Right cardiac atrium (tissue), 5 donors: ENCODE data around the gene ARHGDIG. TPM values are rescaled to one million over a fixed set of nuclear protein-coding genes. Genes with fewer than 3 reads are reported as not detected.

Experiments
- ATAC-seq, 2 donors: fragments of 200-7000 bp; cut with Tn5 transposase; one replicate each; pipeline versions ENCODE4 v1.8.0 to v1.9.1; 2020; ENCODE audit warnings: moderate library complexity in 2 of 2, mild to moderate bottlenecking in 1 of 2
- DNase-seq, 3 donors: peaks; one replicate each; pipeline ENCODE4 v3.0.0-alpha.2; 2020
- H3K27ac ChIP-seq: one replicate; pipeline ENCODE4 v1.5.1; 2013; ENCODE audit warnings: mild to moderate bottlenecking, low read length, control low read depth, moderate library complexity
- H3K27me3 ChIP-seq: one replicate; pipeline ENCODE4 v1.6.1; 2013; ENCODE audit not compliant: control insufficient read depth, insufficient read depth
- H3K4me1 ChIP-seq: one replicate; pipeline ENCODE4 v1.6.1; 2013; ENCODE audit warnings: low read length; ENCODE audit not compliant: control insufficient read depth, insufficient read depth
- H3K4me3 ChIP-seq: one replicate; pipeline ENCODE4 v1.5.1; 2013; ENCODE audit warnings: low read length, control low read depth
- H3K9me3 ChIP-seq: one replicate; pipeline ENCODE4 v1.6.1; 2013; ENCODE audit warnings: low read length; ENCODE audit not compliant: control insufficient read depth
- WGBS: extraction: QIAGEN DNeasy Blood & Tissue Kit; methylation state at CpG from one replicate; pipeline ENCODE4 v1.1.7; 2013; 5-methylcytosine and 5-hydroxymethylcytosine counted together
- intact Hi-C, 4 donors: fragments of 100-400 bp; cut with DNase I; formaldehyde crosslinking; loops; one replicate each; pipeline versions ENCODE4 v1.11.0 to v1.14.0; 2022 to 2023
- polyA plus RNA-seq: library from polyadenylated mRNA; stranded (reverse); fragments of 200-250 nt; gene quantifications from one replicate; pipeline ENCODE4 v1.2.3, GENCODE V29; 2013
- total RNA-seq, 4 donors: library from RNA; stranded (reverse); fragmentation: NEBNext Ultra II Directional; extraction: Animal tissue kit (Norgen Biotek cat#: 25700); gene quantifications; one replicate each; pipeline ENCODE4 v1.2.1, GENCODE V29; 2021
- donor health status: healthy with polysubstance abuse.
- donor health status: DM: no; HTN: yes; CAD: no.
- donor health status: DM: no; HTN: no; CAD: no.
- donor health status: DM: no; HTN: yes; CAD: no; lungs with severe emphysema.
- donor health status: DM: yes; HTN: yes; CAD: no.

Gene ARHGDIG
- total and polyA plus RNA-seq, 5 donors, result 3.5 to 11.3 (median 5.4) TPM

DNA sequence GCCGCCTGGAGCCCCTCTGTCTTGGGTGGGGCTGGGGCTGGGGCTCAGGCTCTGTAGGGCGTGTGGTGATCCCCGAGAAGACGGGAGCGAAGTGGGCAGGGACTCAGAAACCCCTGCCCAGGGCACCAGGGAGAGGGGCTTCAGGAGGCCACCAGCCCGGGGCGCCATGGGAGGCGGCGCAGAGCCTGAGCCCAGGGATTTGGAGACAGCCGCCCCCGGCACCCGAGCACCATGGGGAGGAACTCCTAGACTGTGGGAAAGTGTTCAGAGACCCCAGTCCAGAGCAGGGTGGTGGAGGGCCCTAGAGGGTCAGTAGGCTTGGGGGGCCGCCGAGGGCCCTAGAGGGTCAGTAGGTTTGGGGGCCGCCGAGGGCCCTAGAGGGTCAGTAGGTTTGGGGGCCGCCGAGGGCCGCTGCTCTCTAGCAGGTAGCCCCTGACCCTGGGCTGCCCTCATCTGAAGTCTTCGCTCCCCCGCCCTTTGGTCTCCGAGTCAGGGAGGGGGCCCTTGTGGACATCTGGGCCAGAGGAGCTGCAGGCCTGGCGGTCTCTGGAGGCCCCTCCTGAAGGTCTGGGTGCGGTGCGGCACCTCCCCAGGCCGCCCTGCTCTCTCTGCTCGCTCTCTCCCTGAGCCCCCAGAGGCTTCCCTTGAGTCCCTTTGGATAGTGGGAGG lies 734 bp downstream of the ARHGDIG start:
- ATAC-seq, result no peak
- Histone ChIP-seq H3K27ac (no peak overlapping the region), H3K9me3 (no peaks in the 10 kb centered on the region)

DNA sequence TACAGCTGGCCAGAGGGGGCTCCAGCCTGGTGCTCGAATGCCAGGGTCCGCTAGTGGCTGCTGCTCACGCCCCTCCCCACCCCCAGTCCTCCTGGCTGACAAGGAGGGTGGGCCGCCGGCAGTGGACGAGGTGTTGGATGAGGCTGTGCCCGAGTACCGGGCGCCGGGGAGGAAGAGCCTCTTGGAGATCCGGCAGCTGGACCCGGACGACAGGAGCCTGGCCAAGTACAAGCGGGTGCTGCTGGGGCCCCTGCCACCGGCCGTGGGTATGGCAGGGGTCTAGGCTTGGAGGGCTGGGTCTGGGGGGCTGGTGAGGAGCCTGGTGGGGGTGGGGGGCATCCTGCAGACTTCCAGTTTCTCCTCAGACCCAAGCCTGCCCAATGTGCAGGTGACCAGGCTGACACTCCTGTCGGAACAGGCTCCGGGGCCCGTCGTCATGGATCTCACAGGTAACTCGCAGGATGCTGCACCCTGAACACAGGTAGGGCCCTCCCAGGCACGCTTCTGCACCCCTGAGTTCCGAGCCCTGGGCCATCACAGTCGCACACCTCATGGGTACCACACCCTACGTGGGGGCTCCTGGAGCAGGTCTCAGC lies 1.4 kb downstream of the ARHGDIG start:
- intact Hi-C loops, result no loop called here
- Histone ChIP-seq H3K9me3 (no peaks in the 10 kb centered on the region), H3K4me1 (no peaks in the 10 kb centered on the region), H3K27ac (no peak overlapping the region), H3K4me3 (no peak overlapping the region), H3K27me3 (no peaks in the 10 kb centered on the region)
- ATAC-seq (no peak), DNase-seq (no peak)
- 54% methylated on average over 25 of the region's 25 CpGs for WGBS

More for the DNA sequence above, 734 bp downstream of the ARHGDIG start:
- WGBS, result 46% methylated on average over 27 of the region's 27 CpGs
- Histone ChIP-seq H3K4me3 (peak overlapping the region; percentile 57), H3K4me1 (peaks cover 3% of the 10 kb centered on the region), H3K27me3 (no peaks in the 10 kb centered on the region)
- no peak for DNase-seq
- intact Hi-C loops, result no loop called here

DNA sequence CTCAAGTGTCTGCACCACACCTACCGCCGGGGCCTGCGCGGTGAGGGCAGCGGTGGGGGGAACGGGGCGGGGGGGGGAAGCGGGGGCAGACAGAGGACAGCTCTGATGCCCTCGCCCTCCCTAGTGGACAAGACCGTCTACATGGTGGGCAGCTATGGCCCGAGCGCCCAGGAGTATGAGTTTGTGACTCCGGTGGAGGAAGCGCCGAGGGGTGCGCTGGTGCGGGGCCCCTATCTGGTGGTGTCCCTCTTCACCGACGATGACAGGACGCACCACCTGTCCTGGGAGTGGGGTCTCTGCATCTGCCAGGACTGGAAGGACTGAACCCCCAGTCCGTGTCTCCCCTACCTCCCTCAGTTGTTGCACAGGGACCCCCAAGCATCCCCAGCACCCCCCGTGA lies 2.1 kb downstream of the ARHGDIG start:
- Histone ChIP-seq H3K27me3 (no peaks in the 10 kb centered on the region), H3K27ac (no peak overlapping the region), H3K9me3 (no peaks in the 10 kb centered on the region), H3K4me3 (no peak overlapping the region), H3K4me1 (no peaks in the 10 kb centered on the region)
- no peak for DNase-seq
- ATAC-seq, result no peak
- intact Hi-C loops, result no loop called here
- 85% methylated on average over 22 of the region's 22 CpGs for WGBS

DNA sequence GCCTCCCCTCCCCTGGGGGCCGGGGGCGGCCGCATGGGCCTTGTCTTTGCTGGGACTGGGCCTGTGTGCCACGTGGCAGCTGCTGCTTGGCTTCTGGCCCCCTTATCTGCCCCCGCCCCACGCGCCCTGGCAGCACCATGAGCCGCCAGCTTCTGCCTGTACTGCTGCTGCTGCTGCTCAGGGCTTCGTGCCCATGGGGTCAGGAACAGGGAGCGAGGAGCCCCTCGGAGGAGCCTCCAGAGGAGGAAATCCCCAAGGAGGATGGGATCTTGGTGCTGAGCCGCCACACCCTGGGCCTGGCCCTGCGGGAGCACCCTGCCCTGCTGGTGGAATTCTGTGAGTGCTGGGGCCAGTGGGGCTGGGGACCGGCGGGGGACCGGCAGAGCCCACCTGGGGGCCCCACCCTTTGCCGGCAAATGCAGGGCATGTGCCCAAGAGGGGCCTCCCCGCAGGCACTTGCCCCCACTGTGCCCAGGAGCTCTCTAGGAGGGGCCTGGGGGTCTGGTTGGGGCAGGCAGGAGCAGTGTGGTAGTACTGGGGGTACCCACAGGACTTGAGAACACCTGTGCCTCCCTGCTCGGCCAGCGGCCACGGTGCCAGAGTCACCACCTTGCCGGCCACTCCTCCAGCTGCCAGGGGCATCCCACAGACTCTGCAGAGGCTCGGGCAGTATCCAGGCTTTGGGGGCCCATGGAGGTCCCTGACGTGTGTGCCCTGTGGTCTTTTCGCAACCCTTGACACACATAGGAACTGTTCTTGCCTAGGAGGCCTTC lies 2.8 kb downstream of the ARHGDIG start, which contains the start of gene PDIA2:
Gene PDIA2, plus strand, starts transcription at position 132 of the 773 bp plus-strand sequence. Its CDS starts 6 bp downstream, at position 138.
- no peaks in the 10 kb centered on the region for H3K4me1 ChIP-seq
- ATAC-seq, result no peak
- H3K27ac ChIP-seq, result no peak within 1 kb of the TSS
- no peak for DNase-seq
- H3K4me3 ChIP-seq, result no peak within 1 kb of the TSS
- H3K27me3 ChIP-seq, result no peaks in the 10 kb centered on the region
- no peaks in the 10 kb centered on the region for H3K9me3 ChIP-seq
- WGBS, result 71% methylated on average over 25 of the region's 25 CpGs
- intact Hi-C loops, result no loop called here

DNA sequence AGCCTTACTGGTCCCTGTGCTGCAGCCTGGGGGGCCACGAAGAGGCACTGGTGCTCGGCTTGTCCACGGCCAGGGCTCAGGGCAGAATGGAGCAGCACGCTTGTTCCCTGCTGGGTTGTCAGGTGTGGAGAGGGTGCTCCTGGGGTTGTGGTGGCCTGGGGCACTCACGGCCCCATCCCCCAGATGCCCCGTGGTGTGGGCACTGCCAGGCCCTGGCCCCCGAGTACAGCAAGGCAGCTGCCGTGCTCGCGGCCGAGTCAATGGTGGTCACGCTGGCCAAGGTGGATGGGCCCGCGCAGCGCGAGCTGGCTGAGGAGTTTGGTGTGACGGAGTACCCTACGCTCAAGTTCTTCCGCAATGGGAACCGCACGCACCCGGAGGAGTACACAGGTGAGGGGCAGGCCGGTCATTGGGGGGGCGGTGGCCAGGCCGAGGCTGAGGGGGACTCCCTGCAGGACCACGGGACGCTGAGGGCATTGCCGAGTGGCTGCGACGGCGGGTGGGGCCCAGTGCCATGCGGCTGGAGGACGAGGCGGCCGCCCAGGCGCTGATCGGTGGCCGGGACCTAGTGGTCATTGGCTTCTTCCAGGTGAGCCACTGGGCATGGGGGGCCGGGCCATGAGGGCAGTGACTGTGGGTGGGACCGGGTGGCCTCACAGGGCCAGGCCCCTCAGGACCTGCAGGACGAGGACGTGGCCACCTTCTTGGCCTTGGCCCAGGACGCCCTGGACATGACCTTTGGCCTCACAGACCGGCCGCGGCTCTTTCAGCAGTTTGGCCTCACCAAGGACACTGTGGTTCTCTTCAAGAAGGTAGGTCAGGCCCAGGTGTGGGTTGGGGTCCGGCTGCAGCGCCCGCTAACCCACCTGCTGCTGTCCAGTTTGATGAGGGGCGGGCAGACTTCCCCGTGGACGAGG lies 4.1 kb downstream of the ARHGDIG start:
- Histone ChIP-seq H3K27me3 (no peaks in the 10 kb centered on the region), H3K4me3 (no peak overlapping the region), H3K4me1 (no peaks in the 10 kb centered on the region), H3K27ac (no peak overlapping the region), H3K9me3 (no peaks in the 10 kb centered on the region)
- 93% methylated on average over 52 of the region's 52 CpGs for WGBS
- intact Hi-C loops, result no loop called here
- DNase-seq, result no peak
- no peak for ATAC-seq

DNA sequence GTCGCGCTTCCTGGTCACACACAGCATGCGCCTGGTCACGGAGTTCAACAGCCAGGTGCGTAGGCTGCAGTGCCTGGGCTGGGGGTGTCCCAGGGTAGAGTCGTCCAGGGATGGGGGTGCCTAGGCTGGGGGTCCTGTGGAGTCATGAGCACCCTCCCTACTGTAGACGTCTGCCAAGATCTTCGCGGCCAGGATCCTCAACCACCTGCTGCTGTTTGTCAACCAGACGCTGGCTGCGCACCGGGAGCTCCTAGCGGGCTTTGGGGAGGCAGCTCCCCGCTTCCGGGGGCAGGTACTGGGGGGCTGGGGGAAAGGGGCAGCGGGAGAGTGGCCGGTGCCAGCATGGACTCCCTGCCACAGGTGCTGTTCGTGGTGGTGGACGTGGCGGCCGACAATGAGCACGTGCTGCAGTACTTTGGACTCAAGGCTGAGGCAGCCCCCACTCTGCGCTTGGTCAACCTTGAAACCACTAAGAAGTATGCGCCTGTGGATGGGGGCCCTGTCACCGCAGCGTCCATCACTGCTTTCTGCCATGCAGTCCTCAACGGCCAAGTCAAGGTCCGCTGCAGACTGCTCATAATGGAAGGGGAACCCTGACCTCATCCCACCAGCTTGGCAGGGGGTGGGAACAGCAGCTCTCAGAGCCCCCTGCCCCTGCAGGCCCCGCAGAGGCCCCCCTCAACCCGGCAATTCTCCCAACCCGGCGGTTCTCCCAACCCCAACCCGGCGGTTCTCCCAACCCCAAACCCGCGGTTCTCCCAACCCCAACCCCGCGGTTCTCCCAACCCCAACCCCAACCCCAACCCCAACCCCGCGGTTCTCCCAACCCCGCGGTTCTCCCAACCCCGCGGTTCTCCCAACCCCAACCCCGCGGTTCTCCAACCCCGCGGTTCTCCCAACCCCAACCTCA lies 5.0 kb downstream of the ARHGDIG start:
- H3K27ac ChIP-seq, result no peak overlapping the region
- no peak overlapping the region for H3K4me3 ChIP-seq
- no peaks in the 10 kb centered on the region for H3K9me3 ChIP-seq
- no peaks in the 10 kb centered on the region for H3K27me3 ChIP-seq
- ATAC-seq, result no peak
- intact Hi-C loops, result no loop called here
- no peak for DNase-seq
- no peaks in the 10 kb centered on the region for H3K4me1 ChIP-seq
- 96% methylated on average over 48 of the region's 48 CpGs for WGBS

DNA sequence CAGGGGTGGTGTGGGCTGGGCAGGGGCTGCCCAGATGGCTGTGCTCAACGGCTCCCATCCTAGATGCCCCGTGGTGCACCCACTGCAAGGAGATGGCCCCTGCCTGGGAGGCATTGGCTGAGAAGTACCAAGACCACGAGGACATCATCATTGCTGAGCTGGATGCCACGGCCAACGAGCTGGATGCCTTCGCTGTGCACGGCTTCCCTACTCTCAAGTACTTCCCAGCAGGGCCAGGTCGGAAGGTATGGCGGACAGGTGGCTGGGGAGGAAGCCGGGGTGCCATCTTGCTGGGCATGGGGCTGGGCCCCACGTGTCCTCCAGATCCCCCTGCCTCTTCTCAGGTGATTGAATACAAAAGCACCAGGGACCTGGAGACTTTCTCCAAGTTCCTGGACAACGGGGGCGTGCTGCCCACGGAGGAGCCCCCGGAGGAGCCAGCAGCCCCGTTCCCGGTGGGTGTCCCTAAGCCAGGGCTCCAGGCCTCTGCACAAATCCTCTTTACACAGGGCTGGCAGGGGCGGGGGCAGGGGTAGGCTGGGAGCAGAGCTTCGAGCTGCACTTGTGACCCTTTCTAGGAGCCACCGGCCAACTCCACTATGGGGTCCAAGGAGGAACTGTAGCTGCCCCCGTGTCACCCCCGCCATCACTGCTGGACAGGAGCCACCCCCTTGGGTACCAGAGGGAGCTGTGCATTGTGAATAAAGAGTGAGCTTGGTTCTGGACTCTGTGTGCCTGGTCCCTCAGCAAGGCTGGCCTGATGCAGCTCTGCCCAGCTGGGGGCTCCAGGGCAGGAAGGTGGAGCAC lies 6.3 kb downstream of the ARHGDIG start:
- 91% methylated on average over 22 of the region's 22 CpGs for WGBS

DNA sequence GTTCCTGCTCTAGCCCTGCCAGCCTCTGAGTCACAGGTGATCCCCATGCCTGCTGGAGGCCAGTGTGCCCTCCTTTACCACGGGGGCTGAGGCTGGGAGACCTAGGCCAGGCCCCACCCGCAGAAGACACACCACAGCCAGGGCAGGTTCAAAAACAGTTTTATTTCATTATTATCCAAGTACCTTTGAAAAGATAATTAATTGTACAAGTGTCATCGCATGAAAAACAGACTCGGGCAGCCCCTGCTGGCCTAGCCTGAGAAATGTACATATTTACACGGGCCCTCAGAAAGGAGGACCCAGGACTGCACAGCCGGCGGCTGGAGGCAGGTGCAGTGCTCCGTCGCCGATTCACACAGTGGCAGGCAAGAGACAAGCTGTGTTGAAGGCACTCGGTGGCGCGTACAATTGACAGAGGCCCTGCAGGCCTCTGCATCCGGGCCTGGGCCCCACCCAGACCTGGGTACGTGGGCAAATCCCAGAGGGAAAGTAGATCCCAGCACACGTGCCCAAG lies 7.0 kb downstream of the ARHGDIG start:
- intact Hi-C loops, result no loop called here
- H3K4me1 ChIP-seq, result no peaks in the 10 kb centered on the region
- no peak overlapping the region for H3K27ac ChIP-seq
- H3K9me3 ChIP-seq, result no peaks in the 10 kb centered on the region
- ATAC-seq (no peak), DNase-seq (no peak)
- H3K4me3 ChIP-seq, result no peak overlapping the region
- WGBS, result 85% methylated on average over 16 of the region's 16 CpGs
- no peaks in the 10 kb centered on the region for H3K27me3 ChIP-seq

More for the DNA sequence above, 6.3 kb downstream of the ARHGDIG start:
- H3K27ac ChIP-seq, result no peak overlapping the region
- no peak for ATAC-seq
- H3K27me3 ChIP-seq, result no peaks in the 10 kb centered on the region
- no peaks in the 10 kb centered on the region for H3K9me3 ChIP-seq
- intact Hi-C loops, result no loop called here
- no peak overlapping the region for H3K4me3 ChIP-seq
- H3K4me1 ChIP-seq, result no peaks in the 10 kb centered on the region
- DNase-seq, result no peak
